SU-DHL-6 (cell line): ENCODE results near the gene ALKBH7.

Source experiments
- H2AFZ ChIP-seq: fragments of 200-600 bp; sonication (generic); 2 replicates; pipeline ENCODE4 v1.6.1; 2014; ENCODE audit warnings: low read depth, mild to moderate bottlenecking, moderate library complexity, mixed read lengths, antibody characterized with exemption, low read length; ENCODE audit not compliant: severe bottlenecking
- H3F3A ChIP-seq: fragments of 200-600 bp; shearing (Covaris generic); 2 replicates; pipeline ENCODE4 v1.6.0; 2016; ENCODE audit warnings: antibody characterized with exemption, mild to moderate bottlenecking; ENCODE audit not compliant: insufficient read depth
- H3K27ac ChIP-seq: fragments of 200-600 bp; sonication (generic); 2 replicates; pipeline ENCODE4 v1.5.1; 2016; ENCODE audit warnings: low read depth, mild to moderate bottlenecking, low read length, moderate library complexity, mixed read lengths
- H3K27me3 ChIP-seq: fragments of 200-600 bp; sonication (generic), shearing (Covaris generic); 2 replicates; pipeline ENCODE4 v1.6.0; 2014; ENCODE audit warnings: mild to moderate bottlenecking, low read length
- H3K36me3 ChIP-seq: fragments of 200-600 bp; sonication (generic); 2 replicates; pipeline ENCODE4 v1.6.1; 2014; ENCODE audit warnings: mild to moderate bottlenecking, low read length, mixed read lengths
- H3K4me2 ChIP-seq: fragments of 300-600, 200-600 bp; shearing (Covaris generic), sonication (generic); 2 replicates; pipeline ENCODE4 v1.6.0; 2014; ENCODE audit warnings: low read length, low read depth, mild to moderate bottlenecking; ENCODE audit not compliant: poor library complexity, severe bottlenecking
- H3K4me3 ChIP-seq: fragments of 200-600 bp; sonication (generic); 2 replicates; pipeline ENCODE4 v1.5.1; 2014; ENCODE audit warnings: antibody characterized with exemption, low read length, mild to moderate bottlenecking, mixed read lengths; ENCODE audit not compliant: insufficient read depth, poor library complexity, severe bottlenecking
- H3K79me2 ChIP-seq: fragments of 200-600 bp; sonication (generic); 2 replicates; pipeline ENCODE4 v1.6.1; 2014; ENCODE audit warnings: mild to moderate bottlenecking, low read length, moderate library complexity; ENCODE audit not compliant: insufficient read depth
- H3K9ac ChIP-seq: fragments of 200-600 bp; sonication (generic); 2 replicates; pipeline ENCODE4 v1.7.0; 2014; ENCODE audit warnings: mild to moderate bottlenecking, low read length
- H3K9me2 ChIP-seq: fragments of 200-600 bp; sonication (generic); replicated peaks from 2 replicates; pipeline ENCODE4 v1.6.1; 2014; ENCODE audit warnings: low read length; ENCODE audit not compliant: insufficient read depth
- H3K9me3 ChIP-seq: fragments of 200-600 bp; sonication (generic); 2 replicates; pipeline ENCODE4 v1.6.1; 2014; ENCODE audit warnings: low read length, mixed read lengths; ENCODE audit not compliant: insufficient read depth
- H4K20me1 ChIP-seq: fragments of 200-600 bp; sonication (generic); 2 replicates; pipeline ENCODE4 v1.6.1; 2014; ENCODE audit warnings: low read depth, mild to moderate bottlenecking, antibody characterized with exemption, low read length, moderate library complexity, mixed read lengths
- EZH2phosphoT487 ChIP-seq: fragments of 200-600 bp; sonication (generic), shearing (Covaris generic); conservative IDR thresholded peaks from 2 replicates; pipeline ENCODE4 v1.6.1; 2018; ENCODE audit warnings: mild to moderate bottlenecking, antibody characterized with exemption, low read length, moderate library complexity, mixed read lengths
- TF ChIP-seq, protein P1 (sequence below): fragments of 200-600 bp; sonication (generic); IDR thresholded peaks from one replicate; pipeline ENCODE4 v1.5.1; 2017; ENCODE audit warnings: antibody characterized with exemption, mild to moderate bottlenecking, low read length, moderate library complexity; ENCODE audit not compliant: insufficient read depth, poor library complexity, severe bottlenecking

Gene ALKBH7

DNA sequence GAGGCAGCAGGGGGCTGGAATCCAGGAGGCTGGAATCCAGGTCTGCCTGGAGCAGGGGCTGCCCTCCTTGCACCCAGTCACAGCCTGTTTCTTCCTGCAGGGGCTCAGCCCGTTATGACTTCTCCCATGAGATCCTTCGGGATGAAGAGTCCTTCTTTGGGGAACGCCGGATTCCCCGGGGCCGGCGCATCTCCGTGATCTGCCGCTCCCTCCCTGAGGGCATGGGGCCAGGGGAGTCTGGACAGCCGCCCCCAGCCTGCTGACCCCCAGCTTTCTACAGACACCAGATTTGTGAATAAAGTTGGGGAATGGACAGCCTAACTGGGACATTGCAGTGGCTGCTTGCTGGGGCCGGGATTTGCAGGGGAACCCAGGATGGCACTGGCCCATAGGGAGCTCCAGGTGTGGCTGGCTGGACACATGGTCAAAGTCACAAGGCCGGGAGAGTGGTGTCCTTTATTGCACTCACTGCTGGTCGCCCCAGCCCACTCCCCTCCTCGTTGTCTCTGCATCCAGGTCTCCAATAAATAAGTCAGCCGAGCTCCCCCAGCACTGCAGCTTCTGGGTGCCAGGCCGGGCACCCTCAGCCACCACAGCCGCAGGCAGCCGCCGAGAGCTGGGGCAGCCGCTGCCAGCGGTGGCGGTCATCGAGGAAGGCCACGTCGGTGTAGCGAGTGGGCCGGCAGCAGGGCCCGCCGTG, 2.3 kb downstream of the ALKBH7 start:
- H3K27ac ChIP-seq: no peak overlapping the region

DNA sequence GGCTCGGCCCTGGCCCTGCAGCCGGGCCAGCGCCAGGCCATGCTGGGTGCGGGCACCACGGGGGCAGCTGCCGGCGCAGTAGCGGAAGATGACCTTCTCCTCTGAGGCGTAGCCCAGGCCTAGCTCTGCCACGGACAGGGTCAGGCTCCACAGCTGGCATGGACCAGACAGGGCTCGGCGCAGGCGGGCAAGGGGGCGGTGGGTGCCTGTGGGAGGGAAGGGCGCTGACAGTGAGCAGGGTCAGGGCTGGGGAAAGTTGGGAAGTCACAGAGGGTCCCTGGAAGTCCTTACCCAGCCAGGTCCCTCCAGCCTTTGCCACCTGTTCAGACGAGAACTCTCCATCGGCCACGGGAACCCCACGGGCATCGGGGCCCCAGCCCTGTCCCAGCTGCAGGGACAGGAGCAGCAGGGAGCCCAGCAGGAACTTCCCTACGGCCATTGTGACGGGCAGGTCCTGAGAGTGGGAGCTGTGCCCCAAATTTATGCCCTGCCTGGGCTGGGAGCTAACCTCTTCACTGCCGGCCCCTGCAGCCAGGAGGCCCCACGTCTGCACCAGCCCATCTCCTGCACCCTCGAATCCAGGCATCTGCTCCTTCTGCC, 2.9 kb downstream of the ALKBH7 start, which contains the start of gene PSPN:
PSPN (minus strand) TSS at position 523 of the 600 bp plus-strand sequence; CDS start at position 439, 84 bp downstream.
- Histone ChIP-seq H3K9me3 (no peaks in the 10 kb centered on the region), H3K27me3 (no peaks in the 10 kb centered on the region), H3K9ac (no peak within 1 kb of the TSS), H3K4me2 (no peak within 1 kb of the TSS), H3K4me3 (no peak within 1 kb of the TSS), H3K79me2 (no peaks in the 10 kb centered on the region), H4K20me1 (no peaks in the 10 kb centered on the region), H3K27ac (no peak within 1 kb of the TSS), H3F3A (peaks cover 7% of the 10 kb centered on the region), H2AFZ (no peak within 1 kb of the TSS), H3K36me3 (peaks cover 9% of the 10 kb centered on the region), H3K9me2 (no peaks in the 10 kb centered on the region)
- TF ChIP-seq EZH2phosphoT487: no peak
- TF ChIP-seq, protein P1, sequence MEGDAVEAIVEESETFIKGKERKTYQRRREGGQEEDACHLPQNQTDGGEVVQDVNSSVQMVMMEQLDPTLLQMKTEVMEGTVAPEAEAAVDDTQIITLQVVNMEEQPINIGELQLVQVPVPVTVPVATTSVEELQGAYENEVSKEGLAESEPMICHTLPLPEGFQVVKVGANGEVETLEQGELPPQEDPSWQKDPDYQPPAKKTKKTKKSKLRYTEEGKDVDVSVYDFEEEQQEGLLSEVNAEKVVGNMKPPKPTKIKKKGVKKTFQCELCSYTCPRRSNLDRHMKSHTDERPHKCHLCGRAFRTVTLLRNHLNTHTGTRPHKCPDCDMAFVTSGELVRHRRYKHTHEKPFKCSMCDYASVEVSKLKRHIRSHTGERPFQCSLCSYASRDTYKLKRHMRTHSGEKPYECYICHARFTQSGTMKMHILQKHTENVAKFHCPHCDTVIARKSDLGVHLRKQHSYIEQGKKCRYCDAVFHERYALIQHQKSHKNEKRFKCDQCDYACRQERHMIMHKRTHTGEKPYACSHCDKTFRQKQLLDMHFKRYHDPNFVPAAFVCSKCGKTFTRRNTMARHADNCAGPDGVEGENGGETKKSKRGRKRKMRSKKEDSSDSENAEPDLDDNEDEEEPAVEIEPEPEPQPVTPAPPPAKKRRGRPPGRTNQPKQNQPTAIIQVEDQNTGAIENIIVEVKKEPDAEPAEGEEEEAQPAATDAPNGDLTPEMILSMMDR: no peak

More for the DNA sequence above, 2.3 kb downstream of the ALKBH7 start:
- H2AFZ ChIP-seq: no peak overlapping the region
- TF ChIP-seq, protein P1: no peak
- TF ChIP-seq EZH2phosphoT487: no peak
- no peaks in the 10 kb centered on the region for H4K20me1 ChIP-seq
- no peak overlapping the region for H3K9ac ChIP-seq
- H3K36me3 ChIP-seq: peaks cover 3% of the 10 kb centered on the region; the same call in 1 of the 2 replicates
- H3K27me3 ChIP-seq: no peaks in the 10 kb centered on the region
- no peaks in the 10 kb centered on the region for H3K9me3 ChIP-seq
- no peak overlapping the region for H3K4me2 ChIP-seq
- H3K4me3 ChIP-seq: no peak overlapping the region
- peaks cover 7% of the 10 kb centered on the region for H3F3A ChIP-seq
- no peaks in the 10 kb centered on the region for H3K9me2 ChIP-seq
- H3K79me2 ChIP-seq: no peaks in the 10 kb centered on the region

DNA sequence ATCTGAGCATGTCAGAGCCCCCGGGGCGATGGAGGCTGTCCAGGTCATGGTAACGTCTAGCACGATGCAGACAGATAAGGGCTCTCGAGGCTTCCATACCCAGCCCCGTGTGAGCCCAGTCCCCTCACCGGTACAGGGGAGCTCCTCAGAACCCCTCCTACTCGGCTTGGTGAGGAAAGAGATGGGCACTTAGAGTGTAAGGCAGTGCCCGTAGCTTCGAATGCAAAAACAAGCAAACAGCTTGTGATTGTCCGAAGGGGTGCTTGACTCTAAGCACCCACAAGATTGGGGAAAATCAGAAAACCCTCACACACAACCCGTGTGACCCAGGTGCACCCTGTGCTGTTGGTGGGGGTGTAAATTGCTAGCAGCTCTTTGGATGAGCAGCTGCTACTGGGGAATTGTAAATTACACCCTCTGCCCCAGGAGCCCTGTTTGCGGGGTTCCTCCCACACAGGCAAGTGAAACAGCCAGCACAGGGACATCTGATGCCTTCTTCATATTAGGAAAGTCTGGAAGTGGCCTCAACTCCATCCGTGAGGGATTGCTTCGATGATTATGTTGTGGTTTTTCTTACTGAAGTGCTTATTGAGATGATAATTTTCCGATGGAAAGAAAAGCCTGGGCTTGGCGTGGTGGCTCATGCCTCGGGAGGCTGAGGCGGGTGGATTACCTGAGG, 4.1 kb downstream of the ALKBH7 start:
- H3K36me3 ChIP-seq: peaks cover 11% of the 10 kb centered on the region
- peaks cover 4% of the 10 kb centered on the region for H3F3A ChIP-seq
- no peak overlapping the region for H3K9ac ChIP-seq
- no peak overlapping the region for H3K4me2 ChIP-seq
- no peaks in the 10 kb centered on the region for H3K9me2 ChIP-seq
- no peaks in the 10 kb centered on the region for H3K9me3 ChIP-seq
- TF ChIP-seq EZH2phosphoT487: no peak
- TF ChIP-seq, protein P1: no peak
- no peaks in the 10 kb centered on the region for H3K79me2 ChIP-seq
- no peaks in the 10 kb centered on the region for H4K20me1 ChIP-seq
- H2AFZ ChIP-seq: no peak overlapping the region
- no peak overlapping the region for H3K27ac ChIP-seq
- H3K27me3 ChIP-seq: no peaks in the 10 kb centered on the region
- no peak overlapping the region for H3K4me3 ChIP-seq
